ENCODE data around the gene KCNAB1. TPM values are rescaled to one million over a fixed set of nuclear protein-coding genes. Genes with fewer than 3 reads are reported as not detected.
A peak's percentile ranks its signal among the peaks of the same experiment; 100 is the strongest.
"Not testable (repeated sequence)": the region's sequence is repeated elsewhere in the genome, so short reads cannot be mapped to it uniquely, and the experiment has no call there.

Gene KCNAB1
- polyA plus RNA-seq, 3 donors from 2014 or later = 0.06 to 0.37 (median 0.31) TPM

DNA sequence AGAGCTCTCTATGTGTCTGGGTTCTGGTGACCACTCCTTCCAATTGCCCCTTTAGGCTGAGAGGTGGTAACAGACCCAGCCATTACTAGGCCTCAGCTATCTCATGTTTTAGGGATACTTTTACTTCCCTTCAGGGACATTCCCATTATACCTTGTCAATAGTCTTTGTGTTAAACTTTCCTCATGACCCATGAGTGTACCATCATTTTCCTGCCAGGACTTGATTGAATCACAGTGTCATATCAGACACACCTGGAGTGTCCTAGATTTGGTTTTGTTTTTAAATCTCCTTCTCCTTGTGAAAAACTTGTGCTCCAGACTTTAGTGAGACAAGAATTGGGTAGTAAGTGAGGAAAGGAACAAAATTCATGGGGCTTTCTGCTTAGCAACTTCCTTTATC is 136.6 kb downstream of the KCNAB1 start:
- no peaks in the 10 kb centered on the region for H3K9me3 Mint-ChIP-seq
- H3K36me3 Mint-ChIP-seq = no peaks in the 10 kb centered on the region
- DNase-seq = no peak
- H3K27me3 Mint-ChIP-seq (ENCODE audit: low read depth in 3 of 3) = peaks cover 1 to 7% (median 3%) of the 10 kb centered on the region in 3 donors
- no peak overlapping the region for H3K27ac Mint-ChIP-seq
- H3K4me1 Mint-ChIP-seq = no peaks in the 10 kb centered on the region
- H3K4me3 Mint-ChIP-seq = no peak overlapping the region

DNA sequence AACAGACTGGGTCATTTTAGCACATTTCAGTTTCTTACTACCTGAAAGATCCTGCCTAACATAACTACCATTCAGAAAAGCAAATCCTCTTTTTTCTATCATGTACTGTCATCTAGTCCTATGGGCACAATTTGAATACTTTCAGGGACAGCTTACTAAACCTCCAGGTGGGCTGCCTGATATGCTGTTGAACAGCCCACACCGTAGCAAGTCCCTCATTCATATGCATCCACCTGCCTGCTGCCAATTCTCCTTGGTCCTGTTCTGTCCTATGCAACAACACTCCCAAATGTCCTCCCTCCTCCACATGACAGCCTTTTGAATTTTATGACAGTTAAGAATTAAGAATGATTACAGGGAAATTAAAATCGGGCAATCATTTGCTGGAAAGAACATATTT is 137.9 kb downstream of the KCNAB1 start:
- H3K4me1 Mint-ChIP-seq = no peaks in the 10 kb centered on the region
- no peak for DNase-seq
- H3K27ac Mint-ChIP-seq = no peak overlapping the region
- no peak overlapping the region for H3K4me3 Mint-ChIP-seq
- H3K36me3 Mint-ChIP-seq = no peaks in the 10 kb centered on the region
- H3K9me3 Mint-ChIP-seq = no peaks in the 10 kb centered on the region
- H3K27me3 Mint-ChIP-seq (ENCODE audit: low read depth in 3 of 3) = peaks cover 1 to 7% (median 4%) of the 10 kb centered on the region in 3 donors

DNA sequence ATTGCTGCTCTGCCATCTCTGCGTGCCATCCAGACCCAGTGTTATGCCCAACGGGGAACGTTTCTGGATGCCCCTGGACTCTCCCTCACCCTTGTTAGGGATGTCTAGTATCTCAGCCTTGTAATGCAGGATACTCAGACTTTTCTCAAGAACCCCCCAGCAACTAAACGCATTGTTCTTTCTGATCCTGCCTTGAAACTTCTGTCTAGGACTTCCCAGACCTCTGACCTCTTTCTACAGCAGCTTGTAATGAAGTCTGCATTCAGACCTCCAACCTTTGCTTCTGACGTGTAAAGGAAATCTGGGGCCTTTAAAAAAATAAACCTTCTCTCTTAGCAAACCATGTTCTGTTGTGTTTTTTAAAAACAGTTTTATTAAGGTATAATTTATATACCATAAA is 139.5 kb downstream of the KCNAB1 start:
- Mint-ChIP-seq H3K4me1 (no peaks in the 10 kb centered on the region), H3K36me3 (no peaks in the 10 kb centered on the region), H3K27me3 (ENCODE audit: low read depth in 3 of 3) (peaks cover 1 to 7% (median 4%) of the 10 kb centered on the region in 3 donors), H3K4me3 (no peak overlapping the region), H3K9me3 (no peaks in the 10 kb centered on the region), H3K27ac (no peak overlapping the region)
- no peak for DNase-seq

DNA sequence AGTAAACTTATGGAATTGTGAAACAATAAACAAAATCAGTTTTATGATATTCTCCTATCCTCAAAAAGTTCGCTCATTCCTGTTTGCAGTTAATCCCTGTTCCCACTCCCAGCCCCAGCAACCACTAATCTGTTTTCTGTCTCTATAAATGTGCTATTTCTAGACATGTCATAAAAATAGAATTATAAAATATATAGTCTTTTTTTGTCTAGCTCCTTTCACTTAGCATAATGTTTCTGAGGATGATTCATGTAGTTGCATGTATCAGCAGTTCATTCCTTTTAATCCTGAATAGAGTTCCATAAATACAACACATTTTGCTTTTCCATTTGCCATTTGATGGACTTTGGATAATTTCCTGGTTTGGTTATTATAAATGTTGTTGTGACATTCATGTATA is 140.0 kb downstream of the KCNAB1 start:
- Mint-ChIP-seq H3K27me3 (ENCODE audit: low read depth in 3 of 3) (peaks cover 3 to 9% (median 4%) of the 10 kb centered on the region in 3 donors), H3K4me3 (no peak overlapping the region), H3K9me3 (no peaks in the 10 kb centered on the region), H3K4me1 (no peaks in the 10 kb centered on the region), H3K27ac (no peak overlapping the region), H3K36me3 (no peaks in the 10 kb centered on the region)
- DNase-seq = no peak

DNA sequence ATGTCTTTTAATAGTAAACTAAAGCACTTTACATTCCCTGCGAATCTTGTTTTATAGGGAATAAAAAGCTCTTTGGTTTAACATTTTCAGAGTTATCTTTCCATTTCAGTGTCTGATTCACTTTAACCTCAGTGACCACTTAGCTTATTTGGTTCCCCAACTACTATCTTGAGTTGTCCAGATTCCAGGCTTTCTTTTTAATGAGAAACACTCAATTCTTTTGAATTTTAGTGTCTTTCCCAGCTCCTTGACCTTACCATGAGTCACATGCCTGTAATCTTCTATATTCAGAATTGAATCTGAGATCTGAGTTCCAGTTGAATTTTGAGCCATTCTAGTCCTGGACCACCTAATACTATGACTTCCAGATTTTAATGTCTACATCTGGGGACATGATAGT is 144.4 kb downstream of the KCNAB1 start:
- peaks cover 0 to 5% (median 0%) of the 10 kb centered on the region in 6 donors for H3K9me3 Mint-ChIP-seq
- H3K27me3 Mint-ChIP-seq (ENCODE audit: low read depth in 3 of 3) = peaks cover 3 to 11% (median 5%) of the 10 kb centered on the region in 3 donors
- H3K4me1 Mint-ChIP-seq = no peaks in the 10 kb centered on the region

DNA sequence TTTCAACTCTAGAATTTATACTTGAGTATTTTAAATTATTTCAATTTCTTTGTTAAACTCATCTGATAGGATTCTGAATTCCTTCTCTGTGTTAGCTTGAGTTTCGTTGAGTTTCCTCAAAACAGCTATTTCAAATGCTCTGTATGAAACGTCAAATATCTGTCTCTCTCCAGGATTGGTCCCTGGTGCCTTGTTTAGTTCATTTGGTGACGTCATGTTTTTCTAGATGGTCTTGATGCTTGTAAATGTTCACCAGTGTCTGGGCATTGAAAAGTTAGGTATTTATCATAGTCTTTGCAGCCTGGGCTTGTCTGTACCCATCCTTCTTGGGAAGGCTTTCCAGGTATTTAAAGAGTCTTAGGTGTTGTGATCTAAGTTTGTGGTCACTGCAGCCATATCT is 151.1 kb downstream of the KCNAB1 start:
- H3K27ac Mint-ChIP-seq = no peak overlapping the region
- no peaks in the 10 kb centered on the region for H3K4me1 Mint-ChIP-seq
- DNase-seq = no peak
- peaks cover 0 to 13% (median 1%) of the 10 kb centered on the region in 6 donors for H3K9me3 Mint-ChIP-seq
- peaks cover 3 to 7% (median 3%) of the 10 kb centered on the region in 3 donors for H3K27me3 Mint-ChIP-seq (ENCODE audit: low read depth in 3 of 3)
- no peak overlapping the region for H3K4me3 Mint-ChIP-seq
- H3K36me3 Mint-ChIP-seq = no peaks in the 10 kb centered on the region

More for the DNA sequence above, 144.4 kb downstream of the KCNAB1 start:
- DNase-seq = no peak
- H3K4me3 Mint-ChIP-seq = no peak overlapping the region
- H3K27ac Mint-ChIP-seq = no peak overlapping the region
- H3K36me3 Mint-ChIP-seq = no peaks in the 10 kb centered on the region

DNA sequence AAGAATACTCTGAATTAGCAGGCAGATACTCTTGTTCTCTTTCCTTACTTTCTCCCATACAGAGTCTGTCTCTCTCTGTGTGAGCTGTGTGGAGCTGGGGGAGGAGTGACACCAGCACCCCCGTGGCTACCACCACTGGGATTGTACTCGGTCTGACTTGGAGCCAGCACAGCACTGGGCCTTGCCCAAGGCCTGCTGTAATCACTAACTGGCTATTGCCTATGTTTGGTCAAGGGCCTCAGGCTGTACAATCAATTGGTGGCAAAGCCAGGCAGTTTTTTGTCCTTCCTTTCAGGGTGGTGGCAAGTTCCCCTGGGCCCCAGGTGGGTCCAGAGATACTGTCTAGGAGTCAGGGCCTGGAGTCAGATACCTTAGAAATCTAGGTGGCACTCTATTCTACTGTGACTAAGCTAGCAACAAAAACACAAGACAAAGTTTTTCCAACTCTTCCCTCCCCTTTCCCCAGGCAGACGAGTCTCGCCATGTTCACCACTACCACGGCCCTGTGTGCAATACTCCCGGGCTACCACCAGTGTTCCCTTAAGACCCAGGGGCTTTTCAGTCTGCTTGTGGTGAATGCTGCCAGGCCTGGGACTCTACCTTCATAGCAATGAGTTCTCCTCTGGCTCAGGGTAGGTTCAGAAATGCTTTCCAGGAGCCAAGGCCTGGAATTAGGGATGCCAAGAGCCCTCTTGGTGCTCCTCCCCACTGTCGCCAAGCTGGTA is 151.8 kb downstream of the KCNAB1 start:
- H3K4me1 Mint-ChIP-seq = no peaks in the 10 kb centered on the region
- H3K27ac Mint-ChIP-seq = no peak overlapping the region
- H3K27me3 Mint-ChIP-seq (ENCODE audit: low read depth in 3 of 3) = peaks cover 3 to 9% (median 3%) of the 10 kb centered on the region in 3 donors
- no peak for DNase-seq
- H3K9me3 Mint-ChIP-seq = peaks cover 0 to 13% (median 1%) of the 10 kb centered on the region in 6 donors
- no peak overlapping the region for H3K4me3 Mint-ChIP-seq
- H3K36me3 Mint-ChIP-seq = no peaks in the 10 kb centered on the region

DNA sequence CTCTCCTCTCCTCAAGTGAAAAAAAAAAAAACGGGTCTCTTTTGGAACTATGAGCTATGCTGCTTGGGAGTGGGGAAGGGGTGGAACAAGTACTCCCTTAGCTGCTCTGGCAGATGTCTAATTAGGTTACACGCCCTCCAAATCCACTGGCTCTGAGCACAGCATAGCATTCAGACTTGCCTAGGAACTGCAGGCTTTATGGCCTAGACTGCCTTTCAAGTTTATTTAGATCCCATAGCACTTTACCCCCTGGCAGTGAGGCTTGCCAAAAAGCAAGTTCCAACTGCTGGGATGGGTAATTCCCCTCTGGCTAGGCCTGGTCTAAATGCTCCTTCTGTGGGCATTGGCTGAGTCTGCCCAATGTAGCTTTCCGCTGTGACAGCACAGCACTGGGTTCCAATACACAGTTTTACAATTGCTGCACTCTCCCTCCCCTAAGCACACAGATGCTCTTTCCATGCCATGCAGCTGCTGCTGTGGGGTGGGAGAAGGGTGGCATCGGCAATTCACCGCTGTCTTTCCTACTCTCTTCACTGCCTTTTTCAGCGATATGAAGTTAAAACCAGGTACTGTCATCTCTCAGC is 152.8 kb downstream of the KCNAB1 start:
- H3K9me3 Mint-ChIP-seq = peaks cover 0 to 13% (median 1%) of the 10 kb centered on the region in 6 donors
- no peaks in the 10 kb centered on the region for H3K4me1 Mint-ChIP-seq
- H3K36me3 Mint-ChIP-seq = no peaks in the 10 kb centered on the region
- no peak overlapping the region for H3K4me3 Mint-ChIP-seq
- DNase-seq = no peak
- H3K27ac Mint-ChIP-seq = no peak overlapping the region
- H3K27me3 Mint-ChIP-seq (ENCODE audit: low read depth in 3 of 3) = peaks cover 1 to 9% (median 3%) of the 10 kb centered on the region in 3 donors

DNA sequence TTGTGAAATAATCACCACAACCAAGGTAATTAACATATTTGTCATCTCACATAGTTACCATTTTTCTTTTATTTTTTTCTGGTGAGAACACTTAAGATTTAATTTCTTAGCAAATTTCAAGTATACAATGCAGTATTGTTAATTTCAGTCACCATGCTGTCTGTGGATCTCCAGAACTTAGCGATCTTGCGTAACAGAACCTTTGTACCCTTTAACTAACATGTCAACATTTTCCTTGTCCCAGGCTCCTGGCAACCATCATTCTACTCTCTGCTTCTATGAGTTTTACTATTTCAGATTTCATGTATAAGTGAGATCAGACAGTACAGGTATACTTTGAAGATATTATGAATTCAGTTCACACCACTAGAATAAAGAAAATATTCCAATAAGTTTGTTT is 154.4 kb downstream of the KCNAB1 start:
- DNase-seq = no peak
- Mint-ChIP-seq H3K4me3 (no peak overlapping the region), H3K9me3 (peaks cover 0 to 13% (median 1%) of the 10 kb centered on the region in 6 donors), H3K4me1 (no peaks in the 10 kb centered on the region), H3K36me3 (no peaks in the 10 kb centered on the region), H3K27ac (no peak overlapping the region), H3K27me3 (ENCODE audit: low read depth in 3 of 3) (peaks cover 1 to 6% (median 2%) of the 10 kb centered on the region in 3 donors)

DNA sequence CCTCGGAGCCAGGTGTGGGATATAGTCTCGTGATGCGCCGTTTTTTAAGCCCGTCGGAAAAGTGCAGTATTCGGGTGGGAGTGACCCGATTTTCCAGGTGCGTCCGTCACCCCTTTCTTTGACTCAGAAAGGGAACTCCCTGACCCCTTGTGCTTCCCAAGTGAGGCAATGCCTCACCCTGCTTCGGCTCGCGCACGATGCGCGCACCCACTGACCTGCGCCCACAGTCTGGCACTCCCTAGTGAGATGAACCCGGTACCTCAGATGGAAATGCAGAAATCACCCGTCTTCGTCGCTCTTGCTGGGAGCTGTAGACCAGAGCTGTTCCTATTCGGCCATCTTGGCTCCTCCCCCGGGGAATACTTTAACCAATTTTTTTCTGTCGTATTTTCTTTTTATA is 164.3 kb downstream of the KCNAB1 start:
- DNase-seq; H3K4me1 Mint-ChIP-seq; H3K27ac Mint-ChIP-seq; H3K36me3 Mint-ChIP-seq; H3K9me3 Mint-ChIP-seq; H3K27me3 Mint-ChIP-seq (ENCODE audit: low read depth in 3 of 3); H3K4me3 Mint-ChIP-seq: not testable (repeated sequence)

DNA sequence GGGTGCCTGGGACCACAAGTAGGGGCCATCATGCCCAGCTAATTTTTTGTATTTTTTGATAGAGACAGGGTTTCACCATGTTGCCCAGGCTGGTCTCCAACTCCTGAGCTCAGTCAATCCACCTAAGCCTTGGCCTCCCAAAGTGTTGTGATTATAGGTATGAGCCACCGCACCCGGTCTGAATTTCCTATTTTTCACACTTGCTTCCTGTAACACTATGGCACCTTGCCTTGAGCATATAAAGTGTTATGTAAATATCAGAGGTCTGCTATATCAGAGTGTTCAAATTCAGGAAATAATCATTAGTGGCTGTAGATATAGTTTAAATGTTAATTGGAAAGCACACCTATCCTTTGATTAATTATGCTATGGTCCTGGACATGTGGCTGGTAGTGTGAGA is 165.2 kb downstream of the KCNAB1 start:
- Mint-ChIP-seq H3K4me3 (no peak overlapping the region), H3K27ac (no peak overlapping the region), H3K9me3 (no peaks in the 10 kb centered on the region)

DNA sequence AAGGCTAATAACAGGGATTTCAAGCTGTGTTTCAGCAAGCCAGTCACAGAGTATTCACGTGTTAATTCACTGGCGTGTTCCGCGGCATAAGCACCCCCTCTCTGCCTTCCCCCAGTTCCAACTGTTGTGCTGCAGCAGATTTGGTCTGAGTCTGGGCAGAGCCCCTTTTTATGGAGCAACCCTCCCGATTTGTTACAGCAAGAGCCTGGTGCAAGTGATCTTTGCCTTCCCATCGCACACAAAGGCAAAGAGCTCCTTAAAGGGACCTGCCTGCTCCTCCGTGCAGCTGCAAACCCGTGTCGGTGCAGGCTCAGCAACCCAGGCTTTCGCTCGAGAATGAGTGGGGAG is 170.5 kb downstream of the KCNAB1 start:
- Mint-ChIP-seq H3K36me3 (no peaks in the 10 kb centered on the region), H3K27ac (no peak overlapping the region), H3K27me3 (ENCODE audit: low read depth in 3 of 3) (peaks cover 16 to 26% (median 25%) of the 10 kb centered on the region in 3 donors), H3K4me1 (no peaks in the 10 kb centered on the region), H3K4me3 (no peak overlapping the region), H3K9me3 (peaks cover 0 to 2% (median 0%) of the 10 kb centered on the region in 6 donors)
- DNase-seq = no peak

More for the DNA sequence above, 165.2 kb downstream of the KCNAB1 start:
- Mint-ChIP-seq H3K36me3 (no peaks in the 10 kb centered on the region), H3K4me1 (no peaks in the 10 kb centered on the region), H3K27me3 (ENCODE audit: low read depth in 3 of 3) (peaks cover 7 to 15% (median 9%) of the 10 kb centered on the region in 3 donors)
- no peak for DNase-seq

DNA sequence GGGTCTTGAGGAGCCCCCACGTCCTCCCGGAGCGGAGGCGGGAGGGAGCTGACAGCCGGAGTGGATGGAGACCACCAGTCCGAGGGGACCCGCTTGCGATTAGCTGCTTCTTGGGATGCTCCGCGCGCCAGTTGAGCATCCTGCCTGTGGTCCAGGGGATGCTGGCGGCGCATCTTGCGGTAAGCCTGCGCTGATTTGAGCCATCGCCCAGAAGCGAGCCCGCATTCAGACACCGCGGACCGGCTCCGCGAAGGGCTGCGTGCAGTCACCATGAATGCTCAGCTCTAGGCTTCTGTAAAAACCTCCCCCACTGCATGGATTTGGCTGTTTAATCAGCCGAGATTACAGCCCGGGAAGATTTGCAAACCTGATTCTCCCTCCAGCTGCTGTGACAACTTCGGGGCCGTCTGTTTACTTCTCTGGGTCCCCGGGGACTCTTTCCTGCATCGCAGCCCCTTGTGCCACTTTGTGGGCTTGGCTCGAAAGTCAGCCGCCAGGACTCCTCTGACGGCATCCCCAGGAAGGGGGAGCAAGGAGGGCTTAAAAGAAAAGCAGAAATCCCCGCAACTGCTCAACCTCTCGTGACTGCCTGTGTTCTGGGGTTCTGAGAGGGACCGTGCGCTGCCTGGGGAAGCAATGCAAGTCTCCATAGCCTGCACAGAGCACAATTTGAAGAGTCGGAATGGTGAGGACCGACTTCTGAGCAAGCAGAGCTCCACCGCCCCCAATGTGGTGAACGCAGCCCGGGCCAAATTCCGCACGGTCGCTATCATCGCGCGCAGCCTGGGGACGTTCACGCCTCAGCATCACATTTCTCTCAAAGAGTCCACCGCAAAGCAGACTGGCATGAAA is 171.1 kb downstream of the KCNAB1 start:
- Mint-ChIP-seq H3K36me3 (no peaks in the 10 kb centered on the region), H3K4me3 (peak overlapping the region in 1 of 5 donors; percentile 30), H3K27me3 (ENCODE audit: low read depth in 3 of 3) (peaks cover 16 to 26% (median 25%) of the 10 kb centered on the region in 3 donors), H3K27ac (no peak overlapping the region), H3K4me1 (no peaks in the 10 kb centered on the region), H3K9me3 (peaks cover 0 to 2% (median 0%) of the 10 kb centered on the region in 6 donors)
- DNase-seq = no peak

DNA sequence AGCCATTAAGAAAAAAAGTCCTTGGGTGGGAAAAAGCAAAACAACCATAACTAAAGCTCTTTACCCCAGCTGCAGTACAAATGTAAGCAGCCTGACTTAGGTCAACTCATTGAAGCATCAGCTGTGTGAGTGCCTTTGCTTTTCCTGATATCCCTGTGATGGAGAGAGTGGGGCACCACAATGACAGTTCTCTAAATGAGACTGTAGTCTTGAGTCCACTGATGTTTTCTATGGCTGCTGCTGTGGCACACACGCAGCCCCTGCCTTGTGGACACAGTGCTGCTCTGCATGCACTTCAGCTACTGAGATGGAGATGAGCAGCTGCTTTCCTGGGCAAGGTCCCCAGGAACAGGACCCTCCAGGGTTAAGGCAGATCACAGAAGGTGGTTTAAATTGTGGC is 173.2 kb downstream of the KCNAB1 start:
- no peak for DNase-seq
- H3K4me3 Mint-ChIP-seq = no peak overlapping the region
- no peaks in the 10 kb centered on the region for H3K36me3 Mint-ChIP-seq

More for the DNA sequence above, 173.2 kb downstream of the KCNAB1 start:
- Mint-ChIP-seq H3K27ac (no peak overlapping the region), H3K9me3 (peaks cover 0 to 2% (median 0%) of the 10 kb centered on the region in 6 donors), H3K4me1 (no peaks in the 10 kb centered on the region), H3K27me3 (ENCODE audit: low read depth in 3 of 3) (peaks cover 16 to 29% (median 22%) of the 10 kb centered on the region in 3 donors)

Data from immature natural killer cell (primary cell).